HepG2 (cell line): ENCODE data around the gene NRL. TPM values are rescaled to one million over a fixed set of nuclear protein-coding genes. Genes with fewer than 3 reads are reported as not detected.
A peak's percentile ranks its signal among the peaks of the same experiment; 100 is the strongest.

ENCODE experiments used
- ARNTL ChIP-seq: sonication (generic); formaldehyde crosslinking; IDR thresholded peaks from 2 replicates; pipeline ENCODE4 v1.4.0; 2020; ENCODE audit warnings: mild to moderate bottlenecking, missing genetic modification reagents
- FOXP4 ChIP-seq: sonication (generic); formaldehyde crosslinking; IDR thresholded peaks from 2 replicates; pipeline ENCODE4 v1.4.0; 2020; ENCODE audit warnings: missing genetic modification reagents
- IKZF4 ChIP-seq: sonication (generic); formaldehyde crosslinking; IDR thresholded peaks from 2 replicates; pipeline ENCODE4 v1.5.1; 2020; ENCODE audit warnings: borderline replicate concordance, mild to moderate bottlenecking, low read depth, missing genetic modification reagents; ENCODE audit errors: not compliant biosample characterization
- MYPOP ChIP-seq: sonication (generic); formaldehyde crosslinking; IDR thresholded peaks from 2 replicates; pipeline ENCODE4 v1.8.1; 2023; ENCODE audit warnings: mild to moderate bottlenecking, moderate library complexity, missing genetic modification reagents
- PAF1 ChIP-seq: IDR thresholded peaks from 2 replicates; pipeline ENCODE4 v1.6.1; 2016; ENCODE audit warnings: missing genetic modification reagents, missing compliant biosample characterization
- RARG ChIP-seq: sonication (generic); formaldehyde crosslinking; IDR thresholded peaks from 2 replicates; pipeline ENCODE4 v1.4.0; 2020; ENCODE audit warnings: low read depth, mild to moderate bottlenecking, missing genetic modification reagents
- ZNF251 ChIP-seq: sonication (generic); formaldehyde crosslinking; IDR thresholded peaks from 2 replicates; pipeline ENCODE4 v1.9.0; 2021; ENCODE audit warnings: mild to moderate bottlenecking, missing genetic modification reagents
- ZNF263 ChIP-seq: sonication (generic); formaldehyde crosslinking; IDR thresholded peaks from 2 replicates; pipeline ENCODE4 v1.4.0; 2020; ENCODE audit warnings: missing genetic modification reagents
- ZNF839 ChIP-seq: sonication (generic); formaldehyde crosslinking; IDR thresholded peaks from 2 replicates; pipeline ENCODE4 v1.4.0; 2020; ENCODE audit warnings: missing genetic modification reagents, mild to moderate bottlenecking, borderline replicate concordance
- polyA plus RNA-seq, 8 experiments: library from polyadenylated mRNA; depleted of rRNA in 3 of 8; stranded (reverse) in 7 of 8; unstranded in 1 of 8; fragments of >200 nt; fragmentation: Illumina TruSeq in 4 of 8; extraction: Trizol in 4 of 8; gene quantifications; 2 replicates each; pipeline versions ENCODE4 v1.2.1 to v1.2.3, GENCODE V29; 2011 to 2016; ENCODE audit warnings: low read depth in 4 of 8, missing spikeins in 1 of 8, mixed read lengths in 1 of 8; ENCODE audit not compliant: insufficient read depth in 1 of 8
- total RNA-seq, 5 experiments: library from RNA; depleted of rRNA; stranded (reverse); fragments of >200 nt; fragmentation: Illumina TruSeq; extraction: Trizol; gene quantifications; 2 replicates each; pipeline ENCODE4 v1.2.3, GENCODE V29; 2016; ENCODE audit warnings: low read depth in 1 of 5

NRL gene
- total and polyA plus RNA-seq, 2 of the 13 experiments (the other 11 are each of a cell fraction or from before 2014, with no cell fraction given), result 2.5 to 4.7 TPM

GRCh38 chr14:24136684-24137528, 22.2 kb upstream of the NRL start (continued):
- 0 out of 2 replicates have a peak, but pooled peaks have one; percentile 77 for TF ChIP-seq RARG (CRISPR knock-in tag)
- peak; percentile 43; the same call in 1 of the 2 replicates for TF ChIP-seq ZNF251 (CRISPR knock-in tag)
- TF ChIP-seq PAF1, result peak; percentile 84
- TF ChIP-seq ZNF263 (CRISPR knock-in tag), result peak; percentile 57; the same call in 1 of the 2 replicates
- peak; percentile 52 for TF ChIP-seq IKZF4 (CRISPR knock-in tag)
- 0 out of 2 replicates have a peak, but pooled peaks have one; percentile 44 for TF ChIP-seq ARNTL (CRISPR knock-in tag)
- TF ChIP-seq ZNF839 (CRISPR knock-in tag), result no peak
- no peak for TF ChIP-seq MYPOP (CRISPR knock-in tag)
- TF ChIP-seq FOXP4, result no peak; the same call in 1 of the 2 replicates
